AG10803 (cell line): ENCODE results near the gene AKAP12.

Source experiments
- DNase-seq: peaks from one replicate; pipeline ENCODE4 v3.0.0; 2010; ENCODE audit warnings: low read depth
- H3K4me3 ChIP-seq: 2 replicates; pipeline ENCODE4 v1.5.1; 2011; ENCODE audit warnings: mild to moderate bottlenecking, low read length, control low read depth
- CTCF ChIP-seq: conservative IDR thresholded peaks from 2 replicates; pipeline ENCODE4 v1.5.1; 2011; ENCODE audit warnings: mild to moderate bottlenecking, low read length, control low read depth, inconsistent platforms

Gene AKAP12

GRCh38 chr6:151322570-151322969 lies 82.8 kb downstream of the AKAP12 start:
- H3K4me3 ChIP-seq: no peak overlapping the region
- TF ChIP-seq CTCF: no peak
- peak; percentile 4 for DNase-seq

- peak; percentile 95 for TF ChIP-seq CTCF
- peak; percentile 90 for DNase-seq
- H3K4me3 ChIP-seq: no peak overlapping the region
These were observed 84.2 kb downstream of the AKAP12 start for GRCh38 chr6:151323791-151324487.

GRCh38 chr6:151324488-151324825 lies 84.7 kb downstream of the AKAP12 start:
- H3K4me3 ChIP-seq: 0 out of 2 replicates have a peak overlapping the region, but pooled peaks have one; percentile 6
- no peak for DNase-seq
- TF ChIP-seq CTCF: no peak

- no peak for TF ChIP-seq CTCF
- peak overlapping the region; percentile 66 for H3K4me3 ChIP-seq
- DNase-seq: peak; percentile 60
These were observed 85.6 kb downstream of the AKAP12 start for GRCh38 chr6:151325075-151326050.

- DNase-seq: no peak
- peak overlapping the region; percentile 66 for H3K4me3 ChIP-seq
- no peak for TF ChIP-seq CTCF
These were observed 86.5 kb downstream of the AKAP12 start for GRCh38 chr6:151326116-151326825.

GRCh38 chr6:151327101-151327500 lies 87.3 kb downstream of the AKAP12 start:
- no peak for DNase-seq
- TF ChIP-seq CTCF: no peak
- no peak overlapping the region for H3K4me3 ChIP-seq
